Astrocyte (in vitro differentiated cells and primary cell): ENCODE data around the gene UROC1. TPM values are rescaled to one million over a fixed set of nuclear protein-coding genes. Genes with fewer than 3 reads are reported as not detected.

Source experiments
- DNase-seq: peaks from one replicate; pipeline ENCODE4 v3.0.0-alpha.2; 2010; ENCODE audit warnings: low read depth
- FAIRE-seq: peaks from 2 replicates; lab custom pipeline; 2011; peaks lifted over from hg19 to GRCh38; lab: Jason Lieb, UNC
- H2AFZ ChIP-seq: 2 replicates; pipeline ENCODE4 v1.6.0; 2012; ENCODE audit warnings: low read depth, low read length, inconsistent platforms
- H3K27ac ChIP-seq: 2 replicates; pipeline ENCODE4 v1.5.1; 2011; ENCODE audit warnings: low read depth, low read length, inconsistent platforms
- H3K27me3 ChIP-seq: 2 replicates; pipeline ENCODE4 v1.6.0; 2011; ENCODE audit warnings: low read length, inconsistent platforms; ENCODE audit not compliant: insufficient read depth
- H3K36me3 ChIP-seq: 2 replicates; pipeline ENCODE4 v1.5.1; 2011; ENCODE audit warnings: low read length, inconsistent platforms; ENCODE audit not compliant: insufficient read depth
- H3K4me1 ChIP-seq: 2 replicates; pipeline ENCODE4 v1.5.1; 2011; ENCODE audit warnings: low read length, inconsistent platforms; ENCODE audit not compliant: insufficient read depth
- H3K4me2 ChIP-seq: 2 replicates; pipeline ENCODE4 v1.6.0; 2012; ENCODE audit warnings: low read length, inconsistent platforms
- H3K4me3 ChIP-seq: 2 replicates; pipeline ENCODE4 v1.5.1; 2011; ENCODE audit warnings: low read depth, mild to moderate bottlenecking, low read length, inconsistent platforms; ENCODE audit not compliant: insufficient read depth
- H3K79me2 ChIP-seq: 2 replicates; pipeline ENCODE4 v1.6.0; 2012; ENCODE audit warnings: mild to moderate bottlenecking, low read length, inconsistent platforms; ENCODE audit not compliant: insufficient read depth
- H3K9ac ChIP-seq: 2 replicates; pipeline ENCODE4 v1.6.0; 2012; ENCODE audit warnings: mild to moderate bottlenecking, low read length, inconsistent platforms
- H3K9me3 ChIP-seq: 2 replicates; pipeline ENCODE4 v1.5.1; 2012; ENCODE audit warnings: low read depth, mild to moderate bottlenecking, low read length, inconsistent platforms; ENCODE audit not compliant: insufficient read depth
- H4K20me1 ChIP-seq: 2 replicates; pipeline ENCODE4 v1.6.0; 2012; ENCODE audit warnings: low read length, inconsistent platforms; ENCODE audit not compliant: insufficient read depth
- H3K27ac Mint-ChIP-seq: one replicate; pipeline ENCODE4 v1.8.0; 2021; ENCODE audit warnings: mild to moderate bottlenecking, mixed read lengths; ENCODE audit not compliant: unreplicated experiment
- H3K27me3 Mint-ChIP-seq: one replicate; pipeline ENCODE4 v1.8.0; 2021; ENCODE audit warnings: low read depth, mixed read lengths; ENCODE audit not compliant: unreplicated experiment
- H3K36me3 Mint-ChIP-seq: one replicate; pipeline ENCODE4 v1.8.0; 2021; ENCODE audit warnings: low read depth, mixed read lengths; ENCODE audit not compliant: unreplicated experiment
- H3K4me1 Mint-ChIP-seq: one replicate; pipeline ENCODE4 v1.8.0; 2021; ENCODE audit warnings: low read depth, mixed read lengths; ENCODE audit not compliant: unreplicated experiment
- H3K4me3 Mint-ChIP-seq: one replicate; pipeline ENCODE4 v1.8.0; 2021; ENCODE audit warnings: mild to moderate bottlenecking, moderate library complexity, mixed read lengths; ENCODE audit not compliant: unreplicated experiment
- H3K9me3 Mint-ChIP-seq: one replicate; pipeline ENCODE4 v1.8.0; 2021; ENCODE audit warnings: mild to moderate bottlenecking, mixed read lengths; ENCODE audit not compliant: unreplicated experiment
- EZH2 ChIP-seq: IDR thresholded peaks from 2 replicates; pipeline ENCODE4 v1.6.1; 2012; ENCODE audit warnings: mild to moderate bottlenecking, low read length, inconsistent platforms; ENCODE audit not compliant: insufficient read depth
- total RNA-seq: library from RNA; stranded (reverse); gene quantifications from 2 replicates; pipeline ENCODE4 v1.2.1, GENCODE V29; 2021
- TF ChIP-seq, protein P1 (sequence below): IDR thresholded peaks from 2 replicates; pipeline ENCODE4 v1.5.1; 2011; ENCODE audit warnings: low read depth, mild to moderate bottlenecking, inconsistent platforms, low read length, moderate library complexity; ENCODE audit not compliant: insufficient read depth

The UROC1 gene
- total RNA-seq, 1 donor from 2014 or later: not detected

GRCh38 chr3:126445506-126445905, 72.1 kb downstream of the UROC1 start:
- H3K27ac Mint-ChIP-seq: no peak overlapping the region
- no peak overlapping the region for H3K4me3 Mint-ChIP-seq
- Histone ChIP-seq H3K9ac (no peak overlapping the region), H3K4me3 (no peak overlapping the region), H4K20me1 (peaks cover 24% of the 10 kb centered on the region), H3K36me3 (no peaks in the 10 kb centered on the region), H2AFZ (no peak overlapping the region), H3K4me1 (no peaks in the 10 kb centered on the region), H3K79me2 (no peaks in the 10 kb centered on the region), H3K9me3 (no peaks in the 10 kb centered on the region), H3K27ac (no peak overlapping the region), H3K27me3 (no peaks in the 10 kb centered on the region), H3K4me2 (no peak overlapping the region)
- no peak for FAIRE-seq
- peaks cover 3% of the 10 kb centered on the region for H3K36me3 Mint-ChIP-seq
- no peak for DNase-seq
- no peaks in the 10 kb centered on the region for H3K27me3 Mint-ChIP-seq
- no peaks in the 10 kb centered on the region for H3K9me3 Mint-ChIP-seq
- TF ChIP-seq EZH2: no peak
- TF ChIP-seq, protein P1, sequence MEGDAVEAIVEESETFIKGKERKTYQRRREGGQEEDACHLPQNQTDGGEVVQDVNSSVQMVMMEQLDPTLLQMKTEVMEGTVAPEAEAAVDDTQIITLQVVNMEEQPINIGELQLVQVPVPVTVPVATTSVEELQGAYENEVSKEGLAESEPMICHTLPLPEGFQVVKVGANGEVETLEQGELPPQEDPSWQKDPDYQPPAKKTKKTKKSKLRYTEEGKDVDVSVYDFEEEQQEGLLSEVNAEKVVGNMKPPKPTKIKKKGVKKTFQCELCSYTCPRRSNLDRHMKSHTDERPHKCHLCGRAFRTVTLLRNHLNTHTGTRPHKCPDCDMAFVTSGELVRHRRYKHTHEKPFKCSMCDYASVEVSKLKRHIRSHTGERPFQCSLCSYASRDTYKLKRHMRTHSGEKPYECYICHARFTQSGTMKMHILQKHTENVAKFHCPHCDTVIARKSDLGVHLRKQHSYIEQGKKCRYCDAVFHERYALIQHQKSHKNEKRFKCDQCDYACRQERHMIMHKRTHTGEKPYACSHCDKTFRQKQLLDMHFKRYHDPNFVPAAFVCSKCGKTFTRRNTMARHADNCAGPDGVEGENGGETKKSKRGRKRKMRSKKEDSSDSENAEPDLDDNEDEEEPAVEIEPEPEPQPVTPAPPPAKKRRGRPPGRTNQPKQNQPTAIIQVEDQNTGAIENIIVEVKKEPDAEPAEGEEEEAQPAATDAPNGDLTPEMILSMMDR: no peak
- H3K4me1 Mint-ChIP-seq: no peaks in the 10 kb centered on the region

- H3K27ac ChIP-seq: no peak overlapping the region
- no peaks in the 10 kb centered on the region for H3K27me3 ChIP-seq
- H3K9ac ChIP-seq: no peak overlapping the region
- H3K4me2 ChIP-seq: no peak overlapping the region
- no peaks in the 10 kb centered on the region for H3K9me3 ChIP-seq
- DNase-seq (no peak), FAIRE-seq (no peak)
- Mint-ChIP-seq H3K27ac (no peak overlapping the region), H3K27me3 (no peaks in the 10 kb centered on the region), H3K4me3 (no peak overlapping the region), H3K4me1 (no peaks in the 10 kb centered on the region), H3K9me3 (no peaks in the 10 kb centered on the region), H3K36me3 (no peaks in the 10 kb centered on the region)
- no peaks in the 10 kb centered on the region for H3K4me1 ChIP-seq
- no peak overlapping the region for H2AFZ ChIP-seq
- no peak overlapping the region for H3K4me3 ChIP-seq
- peaks cover 15% of the 10 kb centered on the region for H4K20me1 ChIP-seq
- no peaks in the 10 kb centered on the region for H3K36me3 ChIP-seq
- H3K79me2 ChIP-seq: no peaks in the 10 kb centered on the region
- TF ChIP-seq EZH2: no peak
- TF ChIP-seq, protein P1: no peak
Observed at GRCh38 chr3:126442856-126443242, 74.7 kb downstream of the UROC1 start.

DNA sequence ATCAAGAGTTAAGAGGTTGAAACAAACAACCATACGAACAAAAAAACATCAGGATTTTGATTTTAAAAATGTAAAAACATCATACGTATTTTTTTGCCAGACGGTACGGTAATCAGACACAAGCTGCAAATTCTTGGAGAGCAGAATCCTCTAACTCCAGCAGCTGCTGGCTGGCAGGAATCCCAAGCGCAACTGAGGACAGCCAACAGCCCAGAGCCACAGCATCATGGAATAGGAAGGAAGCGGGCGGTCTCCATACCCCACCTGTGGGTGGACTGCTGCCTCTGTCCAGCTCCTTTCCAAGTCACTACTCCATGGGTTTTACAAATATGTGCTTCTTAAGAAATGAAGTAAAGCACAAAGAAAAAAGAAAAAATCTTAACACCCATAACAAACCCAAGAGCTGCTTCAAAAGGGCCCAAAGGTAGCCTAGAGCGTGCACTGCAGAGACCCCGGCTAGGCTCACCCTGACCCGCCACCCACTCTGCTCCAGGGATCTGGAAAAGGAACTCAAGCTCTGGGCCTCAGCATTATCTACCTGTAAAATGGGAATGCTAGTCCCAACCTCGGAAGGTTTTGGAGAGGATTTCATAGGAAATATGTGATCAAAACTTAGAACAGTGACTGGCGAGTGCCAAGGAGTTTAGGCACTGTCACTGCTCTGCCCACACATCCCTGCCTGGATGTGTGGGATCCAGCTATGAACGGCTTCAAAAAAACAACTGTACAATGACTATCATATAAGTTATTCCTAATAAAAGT, 75.3 kb downstream of the UROC1 start:
- no peaks in the 10 kb centered on the region for H3K4me1 Mint-ChIP-seq
- Histone ChIP-seq H3K4me1 (no peaks in the 10 kb centered on the region), H2AFZ (no peak overlapping the region), H3K79me2 (no peaks in the 10 kb centered on the region), H4K20me1 (peaks cover 15% of the 10 kb centered on the region), H3K9me3 (no peaks in the 10 kb centered on the region), H3K9ac (no peak overlapping the region), H3K4me3 (no peak overlapping the region), H3K36me3 (no peaks in the 10 kb centered on the region), H3K27ac (no peak overlapping the region), H3K27me3 (no peaks in the 10 kb centered on the region), H3K4me2 (no peak overlapping the region)
- H3K36me3 Mint-ChIP-seq: no peaks in the 10 kb centered on the region
- H3K9me3 Mint-ChIP-seq: no peaks in the 10 kb centered on the region
- no peaks in the 10 kb centered on the region for H3K27me3 Mint-ChIP-seq
- TF ChIP-seq, protein P1: no peak
- TF ChIP-seq EZH2: no peak
- no peak overlapping the region for H3K4me3 Mint-ChIP-seq
- no peak overlapping the region for H3K27ac Mint-ChIP-seq
- DNase-seq (no peak), FAIRE-seq (no peak)
